Panc1 (cell line): ENCODE measurements around the gene HCN3. TPM values are rescaled to one million over a fixed set of nuclear protein-coding genes. Genes with fewer than 3 reads are reported as not detected.

Source experiments
- ATAC-seq: fragments of 200-7000 bp; cut with Tn5 transposase; 2 replicates; pipeline ENCODE4 v1.9.1; 2020; ENCODE audit warnings: mild to moderate bottlenecking, moderate library complexity
- BruUV-seq: library from RNA; stranded (reverse); fragments of 400-500 nt; replicated peaks from 2 replicates; lab custom pipeline; 2021; lab: Mats Ljungman, UMichigan
- CTCF ChIA-PET: fragments of 300-600 bp; sonication (Branson Sonifier 250); formaldehyde crosslinking; loops from one replicate; lab custom pipeline; 2022; ENCODE audit warnings: antibody characterized with exemption; lab: Charles Lee
- POLR2A ChIA-PET: fragments of 300-600 bp; sonication (Branson Sonifier 250); formaldehyde crosslinking; loops from one replicate; lab custom pipeline; 2022; ENCODE audit warnings: antibody characterized with exemption; lab: Charles Lee
- DNase-seq: peaks from one replicate; pipeline ENCODE4 v3.0.0-alpha.2; 2010; ENCODE audit warnings: low read depth, low spot score
- H3K27ac ChIP-seq: 2 replicates; pipeline ENCODE4 v1.5.1; 2011; ENCODE audit warnings: mild to moderate bottlenecking, low read length, inconsistent platforms
- H3K27me3 ChIP-seq: fragments of 200-500 bp; sonication (Bioruptor generic); 2 replicates; pipeline ENCODE4 v1.6.0; 2014; ENCODE audit warnings: low read length, inconsistent platforms; ENCODE audit not compliant: control insufficient read depth, insufficient read depth
- H3K36me3 ChIP-seq: fragments of 200-500 bp; sonication (Bioruptor generic); 2 replicates; pipeline ENCODE4 v1.5.1; 2014; ENCODE audit warnings: inconsistent platforms, mild to moderate bottlenecking, low read length, moderate library complexity; ENCODE audit not compliant: control insufficient read depth, insufficient read depth
- H3K4me1 ChIP-seq: 2 replicates; pipeline ENCODE4 v1.5.1; 2011; ENCODE audit warnings: inconsistent platforms, mild to moderate bottlenecking, low read length, moderate library complexity; ENCODE audit not compliant: control insufficient read depth, insufficient read depth
- H3K4me3 ChIP-seq, 2 experiments: 2 replicates each; pipeline ENCODE4 v1.5.1; 2011 to 2012; ENCODE audit warnings: low read depth in 2 of 2, low read length in 2 of 2, mild to moderate bottlenecking in 2 of 2, inconsistent platforms in 1 of 2, moderate library complexity in 1 of 2
- H3K9me3 ChIP-seq: fragments of 200-500 bp; sonication (Bioruptor generic); 2 replicates; pipeline ENCODE4 v1.5.1; 2014; ENCODE audit warnings: low read depth, mild to moderate bottlenecking, inconsistent platforms, low read length, moderate library complexity; ENCODE audit not compliant: control insufficient read depth, insufficient read depth
- CTCF ChIP-seq: fragments of 450-650 bp; IDR thresholded peaks from 2 replicates; pipeline ENCODE4 v1.5.1; 2017; ENCODE audit warnings: mild to moderate bottlenecking
- POLR2AphosphoS5 ChIP-seq: IDR thresholded peaks from 2 replicates; pipeline ENCODE4 v1.6.1; 2012; ENCODE audit warnings: mild to moderate bottlenecking, low read depth, low read length, moderate library complexity
- REST ChIP-seq, 2 experiments: IDR thresholded peaks; 2 replicates each; pipeline ENCODE4 v1.6.1; 2011 to 2012; ENCODE audit warnings: low read depth in 2 of 2, control low read depth in 1 of 2, low read length in 1 of 2, mild to moderate bottlenecking in 1 of 2, moderate library complexity in 1 of 2; ENCODE audit not compliant: insufficient read depth in 1 of 2
- SIN3A ChIP-seq: IDR thresholded peaks from 2 replicates; pipeline ENCODE4 v1.6.1; 2012; ENCODE audit warnings: low read depth, mild to moderate bottlenecking, low read length, moderate library complexity, borderline replicate concordance; ENCODE audit not compliant: insufficient read depth
- TCF7L2 ChIP-seq: IDR thresholded peaks from 2 replicates; pipeline ENCODE4 v1.6.1; 2011; ENCODE audit warnings: mild to moderate bottlenecking, low read depth, low read length, inconsistent platforms
- in situ Hi-C: cut with HindIII; loops from 2 replicates; pipeline ENCODE4 v1.10.0; 2016; ENCODE audit warnings: low sequenced_read_pairs, low pct_unique_long_range_greater_than_20kb
- intact Hi-C: fragments of 100-400 bp; cut with micrococcal nuclease; formaldehyde crosslinking; loops from one replicate; pipeline ENCODE4 v1.10.0; 2022; ENCODE audit not compliant: unreplicated experiment
- total RNA-seq: library from RNA; stranded (reverse); gene quantifications from one replicate; pipeline ENCODE4 v1.2.1, GENCODE V29; 2021; ENCODE audit not compliant: unreplicated experiment

HCN3 gene
- total RNA-seq, 1 experiment from 2014 or later: 7.8 TPM

GRCh38 chr1:155295942-155296267 lies 18.6 kb downstream of the HCN3 start:
- ATAC-seq: no peak
- Histone ChIP-seq H3K4me1 (no peaks in the 10 kb centered on the region), H3K27ac (no peak overlapping the region), H3K27me3 (no peaks in the 10 kb centered on the region), H3K9me3 (no peaks in the 10 kb centered on the region), H3K4me3 (no peak overlapping the region), H3K36me3 (no peaks in the 10 kb centered on the region)
- in situ Hi-C loops (no loop called here), intact Hi-C loops (no loop called here)
- ChIA-PET CTCF (no interaction called here), POLR2A (no interaction called here)
- TF ChIP-seq SIN3A: no peak
- no peak for TF ChIP-seq TCF7L2
- no peak for TF ChIP-seq POLR2AphosphoS5
- TF ChIP-seq REST (IDR thresholded peaks at IDR 0.05; ENCODE audit: insufficient read depth in 1 of 2, low read depth in 2 of 2, low read length in 1 of 2): no peak
- no peak for TF ChIP-seq CTCF
- DNase-seq: no peak
- no TSS peak for BruUV-seq

- no peak overlapping the region for H3K4me3 ChIP-seq
- H3K36me3 ChIP-seq: no peaks in the 10 kb centered on the region
- no peaks in the 10 kb centered on the region for H3K9me3 ChIP-seq
- no peak overlapping the region for H3K27ac ChIP-seq
- TF ChIP-seq SIN3A: no peak
- no peak for TF ChIP-seq CTCF
- no peak for TF ChIP-seq REST (IDR thresholded peaks at IDR 0.05; ENCODE audit: insufficient read depth in 1 of 2, low read depth in 2 of 2, low read length in 1 of 2)
- no peak for TF ChIP-seq TCF7L2
- no peak for TF ChIP-seq POLR2AphosphoS5
- ATAC-seq (no peak), DNase-seq (no peak)
- ChIA-PET POLR2A (interaction anchor here (0.5 to 0.6 kb wide), 2 partner anchors 16 to 102 kb away, joined by 3 to 5 read pairs; no protein-coding TSS in a partner anchor), CTCF (no interaction called here)
- intact Hi-C loops: no loop called here
- in situ Hi-C loops: no loop called here
- BruUV-seq: no TSS peak
- H3K4me1 ChIP-seq: no peaks in the 10 kb centered on the region
- H3K27me3 ChIP-seq: no peaks in the 10 kb centered on the region
Measured at GRCh38 chr1:155296661-155297060, 19.4 kb downstream of the HCN3 start.
